Erythroblast (primary cell): ENCODE results near the gene TBC1D3B.

ENCODE experiments used
- GATA1 ChIP-seq: IDR thresholded peaks from 2 replicates; pipeline ENCODE4 v1.6.1; 2011; ENCODE audit warnings: low read depth, mild to moderate bottlenecking, control low read depth, low read length, moderate library complexity
- POLR2A ChIP-seq: IDR thresholded peaks from 2 replicates; pipeline ENCODE4 v1.6.1; 2011; ENCODE audit warnings: mild to moderate bottlenecking, low read length

- TF ChIP-seq POLR2A (no peak), GATA1 (no peak)
These were observed 47.9 kb downstream of the TBC1D3B start for GRCh38 chr17:36128411-36128978.
